ENCODE measurements around the gene EXOC4.
A peak's percentile ranks its signal among the peaks of the same experiment; 100 is the strongest.

EXOC4 gene

GRCh38 chr7:133858311-133858710 is 605.4 kb downstream of the EXOC4 start:
- H3K27me3 Mint-ChIP-seq (ENCODE audit: low read depth): no peaks in the 10 kb centered on the region
- TF ChIP-seq CTCF (IDR thresholded peaks at IDR 0.05; ENCODE audit: unreplicated experiment in 3 of 3): no peak
- peaks cover 19% of the 10 kb centered on the region for H3K4me1 Mint-ChIP-seq

GRCh38 chr7:133859231-133859630 is 606.4 kb downstream of the EXOC4 start:
- H3K4me1 Mint-ChIP-seq: peaks cover 18% of the 10 kb centered on the region
- no peak for TF ChIP-seq CTCF (IDR thresholded peaks at IDR 0.05; ENCODE audit: unreplicated experiment in 3 of 3)
- H3K27me3 Mint-ChIP-seq (ENCODE audit: low read depth): no peaks in the 10 kb centered on the region
- no peak overlapping the region for H3K27ac Mint-ChIP-seq
- no peaks in the 10 kb centered on the region for H3K36me3 Mint-ChIP-seq (ENCODE audit: low read depth)
- no peaks in the 10 kb centered on the region for H3K9me3 Mint-ChIP-seq
- no peak overlapping the region for H3K4me3 Mint-ChIP-seq

More at GRCh38 chr7:133858311-133858710, 605.4 kb downstream of the EXOC4 start:
- no peak overlapping the region for H3K4me3 Mint-ChIP-seq
- H3K27ac Mint-ChIP-seq: no peak overlapping the region
- H3K36me3 Mint-ChIP-seq (ENCODE audit: low read depth): no peaks in the 10 kb centered on the region
- H3K9me3 Mint-ChIP-seq: no peaks in the 10 kb centered on the region

- H3K9me3 Mint-ChIP-seq: no peaks in the 10 kb centered on the region
- no peak for TF ChIP-seq CTCF (IDR thresholded peaks at IDR 0.05; ENCODE audit: unreplicated experiment in 3 of 3)
- peaks cover 11% of the 10 kb centered on the region for H3K4me1 Mint-ChIP-seq
- no peaks in the 10 kb centered on the region for H3K36me3 Mint-ChIP-seq (ENCODE audit: low read depth)
- H3K4me3 Mint-ChIP-seq: no peak overlapping the region
- no peaks in the 10 kb centered on the region for H3K27me3 Mint-ChIP-seq (ENCODE audit: low read depth)
- peak overlapping the region in 1 of 3 experiments; percentile 60 for H3K27ac Mint-ChIP-seq
Measured at GRCh38 chr7:133859871-133860450, 607.1 kb downstream of the EXOC4 start.

- no peaks in the 10 kb centered on the region for H3K9me3 Mint-ChIP-seq
- no peaks in the 10 kb centered on the region for H3K27me3 Mint-ChIP-seq (ENCODE audit: low read depth)
- peak overlapping the region in 2 of 3 experiments; percentile 21 to 63 for H3K27ac Mint-ChIP-seq
- peaks cover 16% of the 10 kb centered on the region for H3K4me1 Mint-ChIP-seq
- no peak for TF ChIP-seq CTCF (IDR thresholded peaks at IDR 0.05; ENCODE audit: unreplicated experiment in 3 of 3)
- no peak overlapping the region for H3K4me3 Mint-ChIP-seq
- peaks cover 4% of the 10 kb centered on the region for H3K36me3 Mint-ChIP-seq (ENCODE audit: low read depth)
Measured at GRCh38 chr7:133860628-133861335, 607.9 kb downstream of the EXOC4 start.

- no peak overlapping the region for H3K4me3 Mint-ChIP-seq
- TF ChIP-seq CTCF (IDR thresholded peaks at IDR 0.05; ENCODE audit: unreplicated experiment in 3 of 3): no peak
- no peak overlapping the region for H3K27ac Mint-ChIP-seq
- no peaks in the 10 kb centered on the region for H3K9me3 Mint-ChIP-seq
- H3K36me3 Mint-ChIP-seq (ENCODE audit: low read depth): peaks cover 4% of the 10 kb centered on the region
- no peaks in the 10 kb centered on the region for H3K27me3 Mint-ChIP-seq (ENCODE audit: low read depth)
- H3K4me1 Mint-ChIP-seq: peaks cover 16% of the 10 kb centered on the region
Measured at GRCh38 chr7:133861876-133862275, 609.0 kb downstream of the EXOC4 start.

All from nephron (organoid).